ACHN (cell line): Measurements from ENCODE around the gene TBCD.

Experiments
- DNase-seq: peaks from one replicate; pipeline ENCODE4 v3.0.0-alpha.2; 2015
- in situ Hi-C: cut with HindIII; loops from 2 replicates; pipeline ENCODE4 v1.10.0; 2017; ENCODE audit warnings: low sequenced_read_pairs, low pct_ligation_motif_present, low pct_unique_long_range_greater_than_20kb

The TBCD gene

GRCh38 chr17:82917699-82918345 is 166.0 kb downstream of the TBCD start:
- in situ Hi-C loops: no loop called here
- peak; percentile 19 for DNase-seq

- in situ Hi-C loops: no loop called here
Measured at GRCh38 chr17:82918508-82918907, 166.6 kb downstream of the TBCD start.

GRCh38 chr17:82920150-82920549 is 168.3 kb downstream of the TBCD start:
- in situ Hi-C loops: no loop called here
- no peak for DNase-seq

More at GRCh38 chr17:82918508-82918907, 166.6 kb downstream of the TBCD start:
- no peak for DNase-seq

DNA sequence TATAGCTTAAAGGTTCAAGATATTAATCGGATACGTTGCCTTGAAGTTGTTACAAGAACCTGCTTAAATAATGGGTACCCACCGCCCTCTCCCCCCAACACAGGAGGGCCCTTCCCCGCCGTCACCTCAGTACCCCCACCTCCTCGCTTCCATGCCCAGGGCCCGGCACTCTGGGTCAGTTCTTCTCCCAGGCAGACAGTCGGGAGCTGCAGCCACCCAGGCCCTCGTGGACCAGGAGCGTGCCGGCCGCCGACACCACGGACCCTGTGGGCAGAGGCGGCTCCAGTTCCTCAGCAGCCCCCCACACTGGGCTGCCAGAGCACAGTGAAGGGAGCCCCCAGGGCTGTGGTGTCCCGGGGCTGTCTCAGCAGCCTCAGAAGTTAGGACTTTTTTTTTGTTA is 168.8 kb downstream of the TBCD start:
- in situ Hi-C loops: no loop called here
- DNase-seq: no peak

DNA sequence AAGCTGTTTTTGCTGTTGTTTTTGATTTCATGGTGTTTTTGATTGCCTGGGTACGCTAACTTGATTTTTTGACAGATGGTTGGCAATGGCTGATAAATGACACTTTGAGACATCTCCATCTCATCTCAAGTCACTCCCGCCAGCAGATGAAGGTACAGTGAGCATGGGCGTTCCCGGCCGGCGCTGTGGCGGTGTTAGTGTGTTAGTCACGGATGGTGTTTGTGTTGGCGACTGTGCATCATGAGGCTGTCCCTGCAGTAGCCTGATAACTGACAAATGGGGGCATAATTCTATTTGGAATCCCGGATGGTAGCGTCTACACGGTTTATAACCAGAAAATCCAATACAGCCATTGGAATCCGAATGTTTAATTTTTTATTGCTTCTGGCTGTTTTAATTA is 169.6 kb downstream of the TBCD start:
- no peak for DNase-seq
- in situ Hi-C loops: no loop called here

DNA sequence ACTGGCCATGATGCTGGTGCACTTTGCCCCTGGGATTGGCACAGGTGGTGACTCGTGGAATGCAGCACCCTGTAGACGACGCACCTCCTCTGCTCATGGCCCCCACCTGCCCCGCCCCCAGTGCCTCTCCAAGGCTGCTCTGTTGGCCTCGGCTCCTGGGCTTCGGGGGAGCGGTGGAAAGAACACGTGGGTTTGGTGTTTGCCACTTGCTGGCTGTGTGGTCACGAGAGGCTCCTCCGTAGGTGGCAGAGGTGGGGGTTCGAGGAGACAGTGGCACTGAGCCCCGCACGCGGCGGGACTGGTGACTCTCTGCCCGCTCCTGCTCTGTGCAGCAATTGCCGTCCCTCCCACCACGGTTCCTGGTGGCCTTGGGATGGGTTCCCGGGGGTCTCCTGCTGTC is 170.8 kb downstream of the TBCD start:
- in situ Hi-C loops: no loop called here
- no peak for DNase-seq

GRCh38 chr17:82923366-82924113 is 171.7 kb downstream of the TBCD start:
- DNase-seq: no peak
- in situ Hi-C loops: no loop called here

DNA sequence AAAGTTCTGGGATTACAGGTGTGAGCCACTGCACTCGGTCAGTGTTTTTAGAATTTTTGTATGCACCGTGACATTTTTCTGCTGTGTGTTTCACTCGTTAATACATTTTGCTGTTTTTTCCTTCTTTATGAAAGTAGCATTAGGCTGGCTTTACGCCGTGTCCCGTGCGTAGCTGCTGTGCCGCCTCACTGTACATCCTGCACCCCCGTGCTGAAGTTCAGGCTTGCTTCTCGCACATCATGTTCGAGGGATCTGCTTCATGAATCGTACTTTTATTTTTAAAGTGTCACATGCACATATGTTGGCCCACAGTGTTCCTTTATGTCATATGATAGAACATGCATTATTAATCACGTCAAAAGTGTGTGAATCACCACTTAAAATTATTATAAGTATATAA is 172.3 kb downstream of the TBCD start:
- in situ Hi-C loops: no loop called here
- DNase-seq: no peak

- peak; percentile 6 for DNase-seq
Measured at GRCh38 chr17:82924812-82925211, 172.9 kb downstream of the TBCD start.

GRCh38 chr17:82925336-82925735 is 173.5 kb downstream of the TBCD start:
- DNase-seq: no peak
- in situ Hi-C loops: no loop called here

More at GRCh38 chr17:82924812-82925211, 172.9 kb downstream of the TBCD start:
- in situ Hi-C loops: no loop called here

DNA sequence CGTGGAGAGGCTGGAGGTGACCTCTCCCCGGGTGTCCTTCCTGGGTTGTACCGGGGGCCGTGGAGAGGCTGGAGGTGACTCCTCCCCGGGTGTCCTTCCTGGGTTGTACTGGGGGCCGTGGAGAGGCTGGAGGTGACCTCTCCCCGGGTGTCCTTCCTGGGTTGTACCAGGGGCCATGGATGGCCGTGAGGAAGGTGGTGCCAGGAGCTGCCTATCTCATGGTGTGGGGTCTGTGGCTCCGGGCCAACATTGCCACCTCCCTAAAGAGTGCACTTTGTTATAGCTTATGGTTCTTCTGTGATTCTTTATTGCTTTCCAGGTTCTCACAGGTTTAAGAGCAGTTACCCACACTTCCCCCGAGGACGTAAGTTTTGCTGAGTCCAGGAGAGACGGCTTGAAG is 174.2 kb downstream of the TBCD start:
- no peak for DNase-seq
- in situ Hi-C loops: no loop called here

DNA sequence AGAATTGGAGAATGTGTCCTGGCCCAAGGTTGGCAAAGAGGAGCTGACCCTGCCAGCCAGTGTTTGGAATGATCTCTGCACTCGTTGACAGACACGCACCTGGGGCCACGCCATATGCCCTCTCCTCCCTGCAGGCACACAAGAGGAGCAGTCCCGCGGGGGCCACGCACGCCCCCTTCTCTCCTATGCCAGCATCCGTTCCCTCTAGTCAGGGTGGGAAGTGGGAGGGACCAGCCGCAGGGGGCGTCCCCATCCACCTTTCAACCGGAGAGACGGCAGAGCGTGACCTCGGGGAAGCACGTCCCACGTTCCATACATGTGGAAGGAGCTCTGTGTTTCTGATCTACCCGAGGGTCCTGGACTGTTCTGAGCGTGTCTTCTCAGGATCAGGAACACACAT is 174.9 kb downstream of the TBCD start:
- in situ Hi-C loops: no loop called here
- no peak for DNase-seq

DNA sequence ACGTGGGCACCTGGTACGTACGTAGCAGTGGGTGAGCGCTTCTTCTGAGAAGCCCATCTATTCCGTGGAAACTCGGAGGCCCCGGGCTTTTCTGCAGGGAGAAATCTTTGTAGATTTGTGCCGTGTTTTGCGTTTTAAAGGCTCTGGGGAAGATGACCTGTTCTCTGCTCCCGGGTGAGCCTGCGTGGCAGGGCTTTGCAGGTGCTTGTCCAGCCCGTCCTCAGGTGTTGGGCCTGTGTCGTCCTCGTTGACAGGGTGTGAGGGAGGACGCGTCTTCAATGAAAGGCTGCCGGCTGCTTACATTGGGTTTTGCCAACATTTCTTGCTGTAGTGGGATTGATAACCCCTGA is 175.4 kb downstream of the TBCD start:
- in situ Hi-C loops: no loop called here
- no peak for DNase-seq

- in situ Hi-C loops: no loop called here
- no peak for DNase-seq
Measured at GRCh38 chr17:82927661-82928601, 176.1 kb downstream of the TBCD start.

- in situ Hi-C loops: no loop called here
- DNase-seq: no peak
Measured at GRCh38 chr17:82929011-82929622, 177.3 kb downstream of the TBCD start.

- no peak for DNase-seq
- in situ Hi-C loops: no loop called here
Measured at GRCh38 chr17:82929676-82930042, 177.8 kb downstream of the TBCD start.

- in situ Hi-C loops: no loop called here
- no peak for DNase-seq
Measured at GRCh38 chr17:82930043-82930923, 178.4 kb downstream of the TBCD start.
